Measurements from ENCODE around the gene NMNAT2. TPM values are rescaled to one million over a fixed set of nuclear protein-coding genes. Genes with fewer than 3 reads are reported as not detected.

NMNAT2 gene
- total and polyA plus RNA-seq, 10 of the 15 experiments (the other 5 are each of a cell fraction or from before 2014, with no cell fraction given), result 0.02 to 2.0 (median 0.60) TPM

- Histone ChIP-seq H3K36me3 (ENCODE audit: control insufficient read depth in 2 of 2, insufficient read depth in 2 of 2, low read length in 1 of 2) (no peaks in the 10 kb centered on the region), H3K79me2 (ENCODE audit: control insufficient read depth, insufficient read depth, low read length) (no peaks in the 10 kb centered on the region), H3K4me1 (ENCODE audit: control insufficient read depth, insufficient read depth, low read length) (no peaks in the 10 kb centered on the region), H3K9me3 (replicated peaks; ENCODE audit: control insufficient read depth, insufficient read depth, low read length) (no peaks in the 10 kb centered on the region), H3K27me3 (replicated peaks in 1 of 2; ENCODE audit: control insufficient read depth in 2 of 2, insufficient read depth in 2 of 2, low read length in 1 of 2) (no peaks in the 10 kb centered on the region; a peak in 2 of 4 replicates), H4K20me1 (ENCODE audit: control insufficient read depth, insufficient read depth) (no peaks in the 10 kb centered on the region), H3K4me2 (ENCODE audit: control insufficient read depth, insufficient read depth) (no peak overlapping the region), H3K9ac (ENCODE audit: control insufficient read depth, insufficient read depth, low read length) (no peak overlapping the region), H2AFZ (ENCODE audit: control insufficient read depth, low read depth, low read length) (no peak overlapping the region), H3K27ac (ENCODE audit: control insufficient read depth, insufficient read depth) (no peak overlapping the region), H3K4me3 (no peak overlapping the region)
- ATAC-seq (no peak), DNase-seq (ENCODE audit: low read depth, low spot score) (no peak), FAIRE-seq (no peak)
- TF ChIP-seq RUNX3 (IDR thresholded peaks at IDR 0.05; ENCODE audit: low read length) (no peak), BCLAF1 (IDR thresholded peaks at IDR 0.05) (no peak)
- in situ Hi-C loops (cut with MboI), result no loop called here
- POLR2A ChIA-PET, result no interaction called here
- RAD21 ChIA-PET (ENCODE audit: unreplicated experiment), result no interaction called here
- CTCF ChIA-PET, result no interaction called here
- SMC1A ChIA-PET (ENCODE audit: uncharacterized antibody, unreplicated experiment), result no interaction called here
- intact Hi-C loops (cut with micrococcal nuclease; ENCODE audit: unreplicated experiment), result no loop called here
- 0% methylated on average over 1 of the region's 1 CpG for WGBS (ENCODE audit: insufficient coverage, insufficient replicate concordance, low lambda C conversion rate, missing lambda C conversion rate)
- BruUV-seq (replicated peaks), result no TSS peak
Observed at GRCh38 chr1:183391863-183392262, 26.3 kb downstream of the NMNAT2 start.

- Histone ChIP-seq H3K79me2 (ENCODE audit: control insufficient read depth, insufficient read depth, low read length) (no peaks in the 10 kb centered on the region), H3K4me2 (ENCODE audit: control insufficient read depth, insufficient read depth) (no peak overlapping the region), H4K20me1 (ENCODE audit: control insufficient read depth, insufficient read depth) (no peaks in the 10 kb centered on the region), H3K27ac (ENCODE audit: control insufficient read depth, insufficient read depth) (no peak overlapping the region), H3K4me1 (ENCODE audit: control insufficient read depth, insufficient read depth, low read length) (no peaks in the 10 kb centered on the region), H3K4me3 (no peak overlapping the region), H3K36me3 (ENCODE audit: control insufficient read depth in 2 of 2, insufficient read depth in 2 of 2, low read length in 1 of 2) (no peaks in the 10 kb centered on the region), H2AFZ (ENCODE audit: control insufficient read depth, low read depth, low read length) (no peak overlapping the region), H3K9me3 (replicated peaks; ENCODE audit: control insufficient read depth, insufficient read depth, low read length) (no peaks in the 10 kb centered on the region), H3K27me3 (replicated peaks in 1 of 2; ENCODE audit: control insufficient read depth in 2 of 2, insufficient read depth in 2 of 2, low read length in 1 of 2) (no peaks in the 10 kb centered on the region; a peak in 2 of 4 replicates), H3K9ac (ENCODE audit: control insufficient read depth, insufficient read depth, low read length) (no peak overlapping the region)
- ChIA-PET POLR2A (no interaction called here), RAD21 (ENCODE audit: unreplicated experiment) (no interaction called here), SMC1A (ENCODE audit: uncharacterized antibody, unreplicated experiment) (no interaction called here), CTCF (no interaction called here)
- no peak for TF ChIP-seq BRCA1 (IDR thresholded peaks at IDR 0.05; ENCODE audit: low read depth, low read length)
- no peak for TF ChIP-seq HDGF (IDR thresholded peaks at IDR 0.05)
- TF ChIP-seq RBBP5 (conservative IDR thresholded peaks at IDR 0.05), result no peak
- TF ChIP-seq ATF2 (IDR thresholded peaks at IDR 0.05; ENCODE audit: low read length), result no peak
- no peak for TF ChIP-seq ZNF217 (IDR thresholded peaks at IDR 0.05)
- no peak for TF ChIP-seq NFYB (IDR thresholded peaks at IDR 0.05; ENCODE audit: insufficient read depth, low read depth, low read length)
- TF ChIP-seq SMARCA5 (IDR thresholded peaks at IDR 0.05), result no peak
- no peak for TF ChIP-seq HCFC1 (IDR thresholded peaks at IDR 0.05; ENCODE audit: low read length)
- TF ChIP-seq ZNF207 (IDR thresholded peaks at IDR 0.05; ENCODE audit: borderline replicate concordance), result no peak
- no peak for TF ChIP-seq POU2F2 (IDR thresholded peaks at IDR 0.05; ENCODE audit: borderline replicate concordance, low read depth, low read length)
- intact Hi-C loops (cut with micrococcal nuclease; ENCODE audit: unreplicated experiment) (no loop called here), in situ Hi-C loops (cut with MboI) (no loop called here)
- no peak for ATAC-seq
- DNase-seq (ENCODE audit: low read depth, low spot score), result no peak
- no TSS peak for BruUV-seq (replicated peaks)
- 8% methylated on average over 3 of the region's 3 CpGs for WGBS (ENCODE audit: insufficient coverage, insufficient replicate concordance, low lambda C conversion rate, missing lambda C conversion rate)
- no peak for FAIRE-seq
Observed at GRCh38 chr1:183390561-183390960, 27.6 kb downstream of the NMNAT2 start.

Data from GM12878 (cell line).